ENCODE results near the gene ST7.
A peak's percentile ranks its signal among the peaks of the same experiment; 100 is the strongest.
"Not testable (repeated sequence)": the region's sequence is repeated elsewhere in the genome, so short reads cannot be mapped to it uniquely, and the experiment has no call there.

The ST7 gene

DNA sequence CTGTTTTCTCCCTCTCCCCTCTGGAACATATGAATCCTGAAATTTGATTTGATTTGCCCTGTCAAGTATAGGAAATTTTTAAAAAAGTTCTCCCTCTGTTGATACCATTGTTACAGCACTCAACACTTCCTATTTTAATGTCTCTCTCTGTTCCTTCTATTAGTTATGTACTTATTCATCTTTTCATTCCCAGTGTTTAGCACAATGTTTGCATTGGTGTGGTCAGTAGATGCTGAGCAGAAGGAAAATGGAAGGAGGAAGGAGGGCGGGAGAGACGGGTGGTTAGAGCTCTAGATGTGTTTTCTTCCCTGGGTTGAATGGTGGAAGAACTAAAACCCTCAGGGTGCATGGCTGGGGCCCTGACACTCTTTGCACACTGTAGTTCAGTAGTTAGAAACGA is 290.1 kb downstream of the ST7 start:
- no peaks in the 10 kb centered on the region; the same call in 1 of the 2 replicates for H3K9me3 ChIP-seq (ENCODE audit: low read depth, low read length)
- H3K36me3 ChIP-seq (ENCODE audit: insufficient read depth, low read length), result no peaks in the 10 kb centered on the region
- no peak overlapping the region for H3K9ac ChIP-seq (ENCODE audit: insufficient read length)
- no peak overlapping the region for H3K4me3 ChIP-seq
- no peak overlapping the region for H3K27ac ChIP-seq
- no peak for DNase-seq (ENCODE audit: low read depth, low spot score)
- TF ChIP-seq EZH2 (IDR thresholded peaks at IDR 0.05) (no peak), FOXP2 (optimal IDR thresholded peaks at IDR 0.05; ENCODE audit: control extremely low read depth, extremely low read length, insufficient read depth) (no peak), POLR2AphosphoS5 (IDR thresholded peaks at IDR 0.05; ENCODE audit: borderline replicate concordance, low read depth, low read length) (no peak)

GRCh38 chr7:117245703-117246102 is 292.4 kb downstream of the ST7 start:
- not testable (repeated sequence) for H3K9ac ChIP-seq (ENCODE audit: insufficient read length); H3K27ac ChIP-seq; H3K4me3 ChIP-seq; H3K36me3 ChIP-seq (ENCODE audit: insufficient read depth, low read length); H3K9me3 ChIP-seq (ENCODE audit: low read depth, low read length); DNase-seq (ENCODE audit: low read depth, low spot score)

GRCh38 chr7:117247809-117248208 is 294.5 kb downstream of the ST7 start:
- no peak for DNase-seq (ENCODE audit: low read depth, low spot score)
- TF ChIP-seq FOXP2 (optimal IDR thresholded peaks at IDR 0.05; ENCODE audit: control extremely low read depth, extremely low read length, insufficient read depth), result no peak
- Histone ChIP-seq H3K36me3 (ENCODE audit: insufficient read depth, low read length) (no peaks in the 10 kb centered on the region), H3K4me3 (no peak overlapping the region), H3K27ac (no peak overlapping the region), H3K9ac (ENCODE audit: insufficient read length) (no peak overlapping the region), H3K9me3 (ENCODE audit: low read depth, low read length) (no peaks in the 10 kb centered on the region; the same call in 1 of the 2 replicates)

DNA sequence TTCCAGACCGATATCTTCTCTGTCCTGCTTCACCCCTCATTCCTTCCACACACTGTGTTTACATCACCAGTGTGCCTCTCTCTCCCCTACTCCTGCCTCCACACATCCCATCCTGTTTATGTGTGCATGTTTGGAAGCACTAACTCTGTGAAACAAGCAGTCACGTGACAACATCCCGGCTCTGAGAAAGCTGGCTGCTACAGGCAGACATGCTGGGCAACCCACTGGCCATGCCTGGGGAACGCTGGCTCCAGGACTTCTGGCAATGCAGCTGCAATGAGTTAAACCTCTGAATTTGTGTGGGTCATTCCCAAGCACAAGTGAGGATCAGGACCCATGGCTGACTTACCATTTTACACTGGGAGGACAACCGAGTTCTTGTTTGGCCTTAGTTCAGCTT is 295.5 kb downstream of the ST7 start:
- TF ChIP-seq EZH2 (IDR thresholded peaks at IDR 0.05) (no peak), POLR2AphosphoS5 (IDR thresholded peaks at IDR 0.05; ENCODE audit: borderline replicate concordance, low read depth, low read length) (no peak), FOXP2 (optimal IDR thresholded peaks at IDR 0.05; ENCODE audit: control extremely low read depth, extremely low read length, insufficient read depth) (no peak)
- no peak overlapping the region for H3K9ac ChIP-seq (ENCODE audit: insufficient read length)

DNA sequence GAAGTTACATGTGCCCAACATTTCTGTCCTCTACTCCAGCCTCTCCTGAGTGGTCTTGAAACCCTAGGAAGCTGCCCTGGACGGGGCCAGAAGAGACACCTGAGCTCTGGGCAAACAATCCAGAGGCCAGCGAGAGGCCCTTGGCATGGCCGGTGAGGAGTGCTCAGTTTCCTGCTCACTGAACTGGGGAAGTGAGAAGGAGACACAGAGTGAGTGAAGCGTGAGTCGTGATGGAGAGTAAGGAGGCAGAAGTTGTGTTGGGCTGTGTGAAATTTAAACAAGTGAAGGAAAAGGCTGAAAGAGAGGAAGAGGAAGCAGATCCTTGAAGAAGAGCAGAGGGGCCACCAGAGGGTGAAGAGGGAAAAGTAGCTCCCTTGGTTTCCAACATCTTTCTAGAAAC is 296.4 kb downstream of the ST7 start:
- Histone ChIP-seq H3K9me3 (ENCODE audit: low read depth, low read length) (no peaks in the 10 kb centered on the region; the same call in 1 of the 2 replicates), H3K9ac (ENCODE audit: insufficient read length) (no peak overlapping the region), H3K36me3 (ENCODE audit: insufficient read depth, low read length) (no peaks in the 10 kb centered on the region), H3K4me3 (no peak overlapping the region), H3K27ac (no peak overlapping the region)
- no peak for DNase-seq (ENCODE audit: low read depth, low spot score)
- no peak for TF ChIP-seq FOXP2 (optimal IDR thresholded peaks at IDR 0.05; ENCODE audit: control extremely low read depth, extremely low read length, insufficient read depth)

More for the DNA sequence above, 295.5 kb downstream of the ST7 start:
- Histone ChIP-seq H3K36me3 (ENCODE audit: insufficient read depth, low read length) (no peaks in the 10 kb centered on the region), H3K27ac (no peak overlapping the region), H3K9me3 (ENCODE audit: low read depth, low read length) (no peaks in the 10 kb centered on the region; the same call in 1 of the 2 replicates), H3K4me3 (no peak overlapping the region)
- DNase-seq (ENCODE audit: low read depth, low spot score), result no peak

GRCh38 chr7:117250245-117250644 is 296.9 kb downstream of the ST7 start:
- DNase-seq (ENCODE audit: low read depth, low spot score), result no peak
- Histone ChIP-seq H3K9me3 (ENCODE audit: low read depth, low read length) (no peaks in the 10 kb centered on the region; the same call in 1 of the 2 replicates), H3K9ac (ENCODE audit: insufficient read length) (no peak overlapping the region), H3K4me3 (no peak overlapping the region), H3K36me3 (ENCODE audit: insufficient read depth, low read length) (no peaks in the 10 kb centered on the region), H3K27ac (no peak overlapping the region)
- no peak for TF ChIP-seq FOXP2 (optimal IDR thresholded peaks at IDR 0.05; ENCODE audit: control extremely low read depth, extremely low read length, insufficient read depth)
- TF ChIP-seq POLR2AphosphoS5 (IDR thresholded peaks at IDR 0.05; ENCODE audit: borderline replicate concordance, low read depth, low read length), result no peak
- TF ChIP-seq EZH2 (IDR thresholded peaks at IDR 0.05), result no peak

DNA sequence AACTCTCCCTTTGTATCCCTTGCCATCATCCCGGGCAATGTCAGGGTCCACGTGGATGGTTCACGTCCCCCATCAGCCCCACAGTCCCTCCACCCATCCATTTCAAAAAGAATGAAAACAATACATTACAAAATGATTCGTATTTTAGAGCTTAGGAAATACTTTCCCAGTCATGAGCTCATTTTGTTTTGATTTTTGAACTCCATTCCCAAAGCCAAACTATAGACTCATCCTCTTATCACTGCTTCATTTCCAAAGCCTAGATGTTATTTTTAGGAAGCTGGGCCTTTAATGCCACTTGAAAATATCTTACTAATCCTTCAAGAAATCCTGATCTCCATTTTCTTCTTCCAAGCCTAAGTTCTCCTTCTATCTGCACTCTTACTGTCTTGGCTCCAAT is 297.5 kb downstream of the ST7 start:
- no peak for DNase-seq (ENCODE audit: low read depth, low spot score)
- Histone ChIP-seq H3K4me3 (no peak overlapping the region), H3K27ac (no peak overlapping the region), H3K9me3 (ENCODE audit: low read depth, low read length) (no peaks in the 10 kb centered on the region), H3K36me3 (ENCODE audit: insufficient read depth, low read length) (no peaks in the 10 kb centered on the region), H3K9ac (ENCODE audit: insufficient read length) (no peak overlapping the region)
- TF ChIP-seq POLR2AphosphoS5 (IDR thresholded peaks at IDR 0.05; ENCODE audit: borderline replicate concordance, low read depth, low read length), result no peak
- no peak for TF ChIP-seq EZH2 (IDR thresholded peaks at IDR 0.05)
- no peak for TF ChIP-seq FOXP2 (optimal IDR thresholded peaks at IDR 0.05; ENCODE audit: control extremely low read depth, extremely low read length, insufficient read depth)

- no peaks in the 10 kb centered on the region for H3K9me3 ChIP-seq (ENCODE audit: low read depth, low read length)
- H3K36me3 ChIP-seq (ENCODE audit: insufficient read depth, low read length), result no peaks in the 10 kb centered on the region
- no peak for TF ChIP-seq EZH2 (IDR thresholded peaks at IDR 0.05)
- no peak for TF ChIP-seq POLR2AphosphoS5 (IDR thresholded peaks at IDR 0.05; ENCODE audit: borderline replicate concordance, low read depth, low read length)
- no peak for TF ChIP-seq FOXP2 (optimal IDR thresholded peaks at IDR 0.05; ENCODE audit: control extremely low read depth, extremely low read length, insufficient read depth)
- no peak for DNase-seq (ENCODE audit: low read depth, low spot score)
- no peak overlapping the region for H3K9ac ChIP-seq (ENCODE audit: insufficient read length)
- H3K27ac ChIP-seq, result no peak overlapping the region
- no peak overlapping the region for H3K4me3 ChIP-seq
Measured at GRCh38 chr7:117251687-117252086, 298.4 kb downstream of the ST7 start.

- H3K4me3 ChIP-seq, result peak overlapping the region; percentile 68
- TF ChIP-seq POLR2AphosphoS5 (IDR thresholded peaks at IDR 0.05; ENCODE audit: borderline replicate concordance, low read depth, low read length) (peak; percentile 40; the same call in 1 of the 2 replicates), EZH2 (IDR thresholded peaks at IDR 0.05) (no peak)
- DNase-seq (ENCODE audit: low read depth, low spot score), result peak; percentile 92
- H3K9me3 ChIP-seq (ENCODE audit: low read depth, low read length), result peaks cover 5% of the 10 kb centered on the region; the same call in 1 of the 2 replicates
- H3K36me3 ChIP-seq (ENCODE audit: insufficient read depth, low read length), result no peaks in the 10 kb centered on the region
- H3K27ac ChIP-seq, result peak overlapping the region; percentile 98
- H3K9ac ChIP-seq (ENCODE audit: insufficient read length), result peak overlapping the region; percentile 55
Measured at GRCh38 chr7:117259615-117260014, 306.3 kb downstream of the ST7 start.

Data from SK-N-MC (cell line).